GM21619 (cell line): ENCODE data around the gene FOXE3.
A peak's percentile ranks its signal among the peaks of the same experiment; 100 is the strongest.

Experiments
- ATAC-seq: cut with Tn5 transposase; IDR thresholded peaks from one replicate; pipeline ENCODE4 v1.9.1; 2021; ENCODE audit not compliant: unreplicated experiment

The FOXE3 gene

GRCh38 chr1:47415728-47416318, at the start of gene FOXE3:
Gene FOXE3, plus strand, starts transcription at chr1:47416285. Its CDS starts 31 bp downstream, at chr1:47416316.
- ATAC-seq, result no peak

GRCh38 chr1:47367651-47368050, 48.4 kb upstream of the FOXE3 start:
- ATAC-seq, result no peak

- ATAC-seq, result no peak
Measured at GRCh38 chr1:47371016-47371517, 45.0 kb upstream of the FOXE3 start.

GRCh38 chr1:47374501-47374900, 41.6 kb upstream of the FOXE3 start:
- ATAC-seq, result no peak

- no peak for ATAC-seq
Measured at GRCh38 chr1:47378147-47378546, 37.9 kb upstream of the FOXE3 start.

- ATAC-seq, result no peak
Measured at GRCh38 chr1:47380699-47381098, 35.4 kb upstream of the FOXE3 start.

GRCh38 chr1:47382399-47382983, 33.6 kb upstream of the FOXE3 start:
- ATAC-seq, result no peak

- no peak for ATAC-seq
Measured at GRCh38 chr1:47384083-47384482, 32.0 kb upstream of the FOXE3 start.

GRCh38 chr1:47385020-47385419, 31.1 kb upstream of the FOXE3 start:
- ATAC-seq, result no peak

GRCh38 chr1:47386268-47386667, 29.8 kb upstream of the FOXE3 start:
- no peak for ATAC-seq

GRCh38 chr1:47388030-47388890, 27.8 kb upstream of the FOXE3 start:
- no peak for ATAC-seq

GRCh38 chr1:47388891-47389238, 27.2 kb upstream of the FOXE3 start:
- ATAC-seq, result peak; percentile 88

- no peak for ATAC-seq
Measured at GRCh38 chr1:47389731-47390130, 26.4 kb upstream of the FOXE3 start.

GRCh38 chr1:47390843-47391242, 25.2 kb upstream of the FOXE3 start:
- ATAC-seq, result no peak

GRCh38 chr1:47393141-47393540, 22.9 kb upstream of the FOXE3 start:
- ATAC-seq, result no peak

GRCh38 chr1:47395433-47395832, 20.7 kb upstream of the FOXE3 start:
- no peak for ATAC-seq

GRCh38 chr1:47396671-47397196, 19.4 kb upstream of the FOXE3 start:
- no peak for ATAC-seq

- no peak for ATAC-seq
Measured at GRCh38 chr1:47399138-47399845, 16.8 kb upstream of the FOXE3 start.

GRCh38 chr1:47399846-47400155, 16.3 kb upstream of the FOXE3 start:
- ATAC-seq, result no peak

GRCh38 chr1:47401761-47402160, 14.3 kb upstream of the FOXE3 start:
- ATAC-seq, result no peak

GRCh38 chr1:47402591-47402990, 13.5 kb upstream of the FOXE3 start:
- no peak for ATAC-seq
